Measurements from ENCODE around the gene DHRS12.

DNA sequence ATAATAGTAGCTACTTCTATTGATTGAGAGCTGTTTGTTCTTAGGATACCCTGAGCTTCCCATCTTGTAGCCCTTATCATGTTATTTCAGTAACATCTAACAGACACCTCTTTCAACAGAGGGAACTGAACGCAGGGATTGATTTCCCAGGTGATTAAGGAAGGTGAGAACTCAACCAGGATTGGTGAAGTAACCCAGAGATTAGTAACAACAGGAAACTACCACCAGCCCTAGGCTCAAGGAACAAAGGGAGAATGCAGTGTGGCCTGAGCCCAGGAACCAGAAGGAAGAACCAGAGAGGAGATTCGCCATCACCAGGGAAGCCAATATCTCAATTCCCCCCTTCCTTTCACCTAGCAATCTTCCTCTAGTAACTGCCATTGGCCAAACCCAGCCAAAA lies 8.5 kb downstream of the DHRS12 start:
- TF ChIP-seq, protein P1, sequence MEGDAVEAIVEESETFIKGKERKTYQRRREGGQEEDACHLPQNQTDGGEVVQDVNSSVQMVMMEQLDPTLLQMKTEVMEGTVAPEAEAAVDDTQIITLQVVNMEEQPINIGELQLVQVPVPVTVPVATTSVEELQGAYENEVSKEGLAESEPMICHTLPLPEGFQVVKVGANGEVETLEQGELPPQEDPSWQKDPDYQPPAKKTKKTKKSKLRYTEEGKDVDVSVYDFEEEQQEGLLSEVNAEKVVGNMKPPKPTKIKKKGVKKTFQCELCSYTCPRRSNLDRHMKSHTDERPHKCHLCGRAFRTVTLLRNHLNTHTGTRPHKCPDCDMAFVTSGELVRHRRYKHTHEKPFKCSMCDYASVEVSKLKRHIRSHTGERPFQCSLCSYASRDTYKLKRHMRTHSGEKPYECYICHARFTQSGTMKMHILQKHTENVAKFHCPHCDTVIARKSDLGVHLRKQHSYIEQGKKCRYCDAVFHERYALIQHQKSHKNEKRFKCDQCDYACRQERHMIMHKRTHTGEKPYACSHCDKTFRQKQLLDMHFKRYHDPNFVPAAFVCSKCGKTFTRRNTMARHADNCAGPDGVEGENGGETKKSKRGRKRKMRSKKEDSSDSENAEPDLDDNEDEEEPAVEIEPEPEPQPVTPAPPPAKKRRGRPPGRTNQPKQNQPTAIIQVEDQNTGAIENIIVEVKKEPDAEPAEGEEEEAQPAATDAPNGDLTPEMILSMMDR (IDR thresholded peaks at IDR 0.05), result no peak
- no peak for TF ChIP-seq POLR2A (IDR thresholded peaks at IDR 0.05)

Measured in lower leg skin (tissue), 3 donors.